Right lobe of liver (tissue), 6 donors: ENCODE data around the gene METTL21A. TPM values are rescaled to one million over a fixed set of nuclear protein-coding genes. Genes with fewer than 3 reads are reported as not detected.

Experiments used
- ATAC-seq, 4 donors: fragments of 200-7000 bp; cut with Tn5 transposase; one replicate each; pipeline ENCODE4 v1.9.1; 2020; ENCODE audit warnings: mild to moderate bottlenecking in 4 of 4, moderate library complexity in 4 of 4
- DNase-seq, 3 donors: peaks; one replicate each; pipeline ENCODE4 v3.0.0-alpha.2; 2020
- H3K27ac ChIP-seq, 3 donors: fragments of 200-600 bp; one replicate each; pipeline ENCODE4 v1.8.0; 2022
- H3K27me3 ChIP-seq, 2 donors: fragments of 200-600 bp; one replicate each; pipeline ENCODE4 v1.8.0; 2022
- H3K36me3 ChIP-seq, 4 donors: fragments of 200-600 bp; sonication (generic) in 1 of 4; one replicate each; pipeline versions ENCODE4 v1.5.1 to v1.8.0; 2017 to 2022; ENCODE audit warnings: control low read depth in 1 of 4
- H3K4me1 ChIP-seq, 4 donors: fragments of 200-600 bp; sonication (generic) in 1 of 4; one replicate each; pipeline versions ENCODE4 v1.5.1 to v1.8.0; 2017 to 2022; ENCODE audit warnings: control low read depth in 1 of 4
- H3K4me3 ChIP-seq, 3 donors: fragments of 200-600 bp; one replicate each; pipeline ENCODE4 v1.8.0; 2022
- H3K9me3 ChIP-seq, 4 donors: fragments of 200-600 bp; sonication (generic) in 1 of 4; one replicate each; pipeline versions ENCODE4 v1.5.1 to v1.8.0; 2017 to 2022; ENCODE audit warnings: control low read depth in 1 of 4
- CTCF ChIP-seq, 4 donors: fragments of 200-600 bp in 3 of 4; fragments of 450-650 bp in 1 of 4; IDR thresholded peaks; one replicate each; pipeline versions ENCODE4 v1.5.1 to v1.8.0; 2016 to 2022; ENCODE audit warnings: antibody characterized with exemption in 4 of 4, mild to moderate bottlenecking in 2 of 4
- POLR2A ChIP-seq: fragments of 450-650 bp; IDR thresholded peaks from one replicate; pipeline ENCODE4 v1.6.1; 2017; ENCODE audit warnings: antibody characterized with exemption, mild to moderate bottlenecking
- WGBS: methylation state at CpG from one replicate; pipeline ENCODE4 v1.1.6; 2018; ENCODE audit warnings: low coverage, low lambda C conversion rate; ENCODE audit not compliant: insufficient coverage; ENCODE audit errors: missing lambda C conversion rate; 5-methylcytosine and 5-hydroxymethylcytosine counted together
- intact Hi-C, 2 donors: fragments of 100-400 bp; cut with DNase I; formaldehyde crosslinking; loops; one replicate each; pipeline versions ENCODE4 v1.11.2 to v1.14.1; 2022
- total RNA-seq, 6 experiments: library from RNA; depleted of rRNA in 2 of 6; stranded (reverse); fragments of >200 nt in 2 of 6; fragmentation: NEBNext Ultra II Directional in 3 of 6; extraction: Animal tissue kit (Norgen Biotek cat#: 25700) in 3 of 6; gene quantifications; one replicate each; pipeline versions ENCODE4 v1.1.0 to v1.2.4, GENCODE V29; 2016 to 2023
- donor health status: DM: no; HTN: yes; CAD: no.
- donor health status: DM: no; HTN: no; CAD: no.
- donor health status: DM: no; HTN: no; CAD: no.
- donor health status: DM: no; HTN: yes; CAD: no.
- donor health status: DM: no; HTN: yes; CAD: no.

The METTL21A gene
- total RNA-seq, 6 experiments from 2014 or later = 7.2 to 24.1 (median 9.8) TPM

DNA sequence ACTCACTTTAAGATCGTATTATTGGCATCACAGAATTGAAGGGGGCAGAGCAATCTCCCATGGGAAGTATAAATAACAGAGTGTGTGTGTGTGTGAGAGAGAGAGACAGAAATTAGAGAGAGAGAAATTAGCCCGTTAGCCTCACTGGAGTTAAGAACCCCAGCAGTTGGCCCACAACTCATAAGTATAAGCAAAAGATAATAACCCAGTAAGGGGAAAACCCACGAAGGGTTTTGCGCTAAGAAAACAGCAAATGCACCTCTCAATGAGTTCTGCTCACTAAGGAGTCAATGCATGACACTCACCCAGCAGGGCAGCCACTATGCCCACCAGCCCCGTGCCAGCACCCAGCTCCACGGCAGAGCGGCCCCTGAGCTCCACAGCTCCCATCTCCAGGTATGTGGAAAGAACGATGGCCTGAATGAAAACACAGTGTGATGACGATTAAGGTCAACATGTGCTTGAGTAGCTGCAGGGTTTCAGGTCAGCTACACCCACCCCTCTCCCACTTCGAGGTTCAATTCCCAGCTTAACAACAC, 3.6 kb downstream of the METTL21A start:
- no peaks in the 10 kb centered on the region for H3K27me3 ChIP-seq
- ATAC-seq (no peak), DNase-seq (no peak)
- TF ChIP-seq POLR2A (no peak), CTCF (IDR thresholded peaks at IDR 0.05) (no peak)
- no peaks in the 10 kb centered on the region for H3K9me3 ChIP-seq
- peaks cover 0 to 25% (median 1%) of the 10 kb centered on the region in 4 donors for H3K36me3 ChIP-seq
- no peak overlapping the region for H3K4me3 ChIP-seq
- 77% methylated on average over 5 of the region's 10 CpGs for WGBS
- peaks cover 0 to 15% (median 3%) of the 10 kb centered on the region in 4 donors for H3K4me1 ChIP-seq
- H3K27ac ChIP-seq = no peak overlapping the region
- intact Hi-C loops = loop anchor here in 1 of 2 donors (10.0 kb wide), 1 partner anchor 113 kb away; no protein-coding TSS in a partner anchor

DNA sequence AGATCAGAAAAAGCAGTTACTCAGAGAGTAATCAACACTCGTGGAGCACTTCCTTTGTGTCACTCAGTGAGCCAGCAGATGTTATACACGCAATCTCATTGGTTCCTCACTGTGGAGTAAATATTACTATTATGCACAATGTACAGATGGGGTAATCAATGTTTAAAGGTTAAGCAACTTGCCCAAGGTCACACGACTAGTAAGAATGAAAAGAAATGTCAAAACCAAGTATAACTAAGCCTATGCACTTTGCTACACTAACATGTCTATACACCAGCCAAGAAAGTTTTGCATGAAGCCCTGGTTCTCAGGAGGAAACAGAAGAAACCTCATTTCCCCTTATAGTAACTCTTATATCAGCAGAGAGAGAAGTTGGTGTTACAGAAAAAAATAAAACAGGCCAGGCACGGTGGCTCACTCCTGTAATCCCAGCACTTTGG, 5.4 kb downstream of the METTL21A start:
- WGBS = 26% methylated on average over 4 of the region's 4 CpGs
- Histone ChIP-seq H3K36me3 (peaks cover 0 to 25% (median 1%) of the 10 kb centered on the region in 4 donors), H3K4me1 (peaks cover 0 to 15% (median 3%) of the 10 kb centered on the region in 4 donors), H3K9me3 (no peaks in the 10 kb centered on the region), H3K4me3 (no peak overlapping the region), H3K27me3 (no peaks in the 10 kb centered on the region), H3K27ac (no peak overlapping the region)
- no peak for DNase-seq
- intact Hi-C loops = loop anchor here in 1 of 2 donors (10.0 kb wide), 1 partner anchor 115 kb away; no protein-coding TSS in a partner anchor
- TF ChIP-seq POLR2A (no peak), CTCF (IDR thresholded peaks at IDR 0.05) (no peak)
- ATAC-seq = peak in 2 of 4 donors; percentile 7 to 34

GRCh38 chr2:207617011-207617671, 8.1 kb downstream of the METTL21A start:
- Histone ChIP-seq H3K27me3 (no peaks in the 10 kb centered on the region), H3K4me1 (peaks cover 0 to 11% (median 0%) of the 10 kb centered on the region in 4 donors), H3K36me3 (peaks cover 0 to 25% (median 1%) of the 10 kb centered on the region in 4 donors), H3K27ac (peak overlapping the region in 2 of 3 donors; percentile 13 to 33), H3K4me3 (no peak overlapping the region), H3K9me3 (no peaks in the 10 kb centered on the region)
- no peak for DNase-seq
- TF ChIP-seq POLR2A (no peak), CTCF (IDR thresholded peaks at IDR 0.05) (no peak)
- peak; percentile 12 to 69 (median 37) for ATAC-seq
- WGBS = 44% methylated on average over 5 of the region's 6 CpGs
- intact Hi-C loops = no loop called here

DNA sequence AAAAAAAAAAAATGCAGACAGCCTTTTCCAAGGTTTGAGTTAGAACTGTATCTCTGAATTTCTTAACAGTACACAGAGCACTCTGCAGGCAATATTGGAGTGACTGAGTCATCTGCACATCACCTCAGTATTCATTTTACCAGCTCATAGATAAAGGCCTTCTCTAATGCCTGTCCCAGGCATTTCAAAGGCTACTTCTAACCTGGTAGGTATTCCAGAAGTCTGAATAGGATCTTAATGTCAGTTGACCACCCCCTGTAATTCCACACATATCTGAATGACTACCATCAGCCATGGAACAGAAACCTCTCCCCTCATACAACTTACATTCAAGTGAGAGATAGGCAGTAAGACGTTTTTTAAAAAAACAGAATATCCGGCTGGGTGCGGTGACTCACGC, 9.0 kb downstream of the METTL21A start:
- Histone ChIP-seq H3K27me3 (no peaks in the 10 kb centered on the region), H3K4me1 (peaks cover 0 to 11% (median 0%) of the 10 kb centered on the region in 4 donors), H3K36me3 (peaks cover 0 to 19% (median 1%) of the 10 kb centered on the region in 4 donors), H3K4me3 (no peak overlapping the region), H3K9me3 (no peaks in the 10 kb centered on the region), H3K27ac (no peak overlapping the region)
- DNase-seq = no peak
- WGBS = 74% methylated on average over 4 of the region's 4 CpGs
- TF ChIP-seq CTCF (IDR thresholded peaks at IDR 0.05) (no peak), POLR2A (no peak)
- intact Hi-C loops = no loop called here
- ATAC-seq = no peak
